Nephron progenitor cell (in vitro differentiated cells): ENCODE measurements around the gene C1orf35.

ENCODE experiments used
- DNase-seq: peaks from one replicate; pipeline ENCODE4 v3.0.0; 2021
- H3K27ac Mint-ChIP-seq: 2 replicates; pipeline ENCODE4 v1.8.0; 2021; ENCODE audit warnings: mild to moderate bottlenecking, moderate library complexity, mixed read lengths
- H3K27me3 Mint-ChIP-seq: 2 replicates; pipeline ENCODE4 v1.8.0; 2021; ENCODE audit warnings: mild to moderate bottlenecking, low read depth, mixed read lengths; ENCODE audit not compliant: poor library complexity
- H3K36me3 Mint-ChIP-seq: 2 replicates; pipeline ENCODE4 v1.8.0; 2021; ENCODE audit warnings: low read depth, mixed read lengths
- H3K4me1 Mint-ChIP-seq: 2 replicates; pipeline ENCODE4 v1.8.0; 2021; ENCODE audit warnings: mixed read lengths
- H3K4me3 Mint-ChIP-seq: 2 replicates; pipeline ENCODE4 v1.8.0; 2021; ENCODE audit warnings: mild to moderate bottlenecking, moderate library complexity, mixed read lengths
- H3K9me3 Mint-ChIP-seq: 2 replicates; pipeline ENCODE4 v1.8.0; 2021; ENCODE audit warnings: mild to moderate bottlenecking, moderate library complexity, mixed read lengths
- CTCF ChIP-seq: fragments of 200-600 bp; sonication (generic); IDR thresholded peaks from 2 replicates; pipeline ENCODE4 v1.5.0; 2021; ENCODE audit warnings: antibody characterized with exemption

Gene C1orf35

DNA sequence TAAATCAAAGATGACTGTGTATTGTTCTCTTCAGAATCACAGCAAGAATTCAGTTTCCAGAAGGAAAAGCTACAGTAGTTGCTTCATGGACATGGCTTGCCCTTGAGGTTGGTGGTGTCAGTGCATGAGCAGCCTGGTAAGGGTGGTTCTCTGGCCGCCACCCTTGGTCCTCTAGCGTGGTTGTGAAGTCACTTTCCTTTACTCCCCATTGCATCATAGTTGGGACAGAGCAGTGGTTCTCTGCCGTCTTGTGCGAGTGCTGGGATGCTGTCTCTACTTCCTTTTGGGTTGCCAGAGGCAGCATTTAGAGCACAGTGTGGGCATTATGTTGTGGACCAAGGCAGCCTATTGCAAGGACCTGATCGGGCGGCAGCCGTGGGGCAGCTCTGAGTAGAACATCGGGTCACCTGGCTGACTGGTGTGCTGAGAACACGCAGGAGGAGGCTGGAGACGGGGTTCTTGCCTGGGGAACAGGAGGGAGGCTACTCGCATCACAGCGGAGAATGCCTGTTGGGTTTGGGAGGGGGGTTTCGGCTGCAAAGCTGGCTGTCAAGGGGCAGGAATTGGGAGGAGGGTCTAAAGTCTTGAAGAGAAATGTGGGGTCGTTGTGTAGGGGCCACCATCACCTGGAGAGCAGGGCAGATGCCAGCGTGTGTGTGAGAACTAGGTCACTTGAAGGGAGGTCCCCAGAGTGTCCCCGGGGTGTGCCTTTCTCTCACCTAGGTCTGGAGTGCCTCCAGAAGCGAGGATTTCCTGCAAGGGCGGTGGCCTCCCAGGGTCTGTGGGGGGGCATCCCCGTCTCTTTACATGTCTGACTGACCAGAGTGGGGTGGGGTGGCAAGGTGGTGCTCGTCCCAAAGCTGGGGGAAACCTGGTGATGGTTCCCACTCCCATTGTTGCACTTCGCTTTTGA, 14.3 kb downstream of the C1orf35 start:
- Mint-ChIP-seq H3K36me3 (peaks cover 52% of the 10 kb centered on the region), H3K27me3 (no peaks in the 10 kb centered on the region), H3K27ac (no peak overlapping the region), H3K9me3 (peaks cover 28% of the 10 kb centered on the region), H3K4me3 (no peak overlapping the region), H3K4me1 (peaks cover 57% of the 10 kb centered on the region)
- no peak for TF ChIP-seq CTCF
- no peak for DNase-seq

DNA sequence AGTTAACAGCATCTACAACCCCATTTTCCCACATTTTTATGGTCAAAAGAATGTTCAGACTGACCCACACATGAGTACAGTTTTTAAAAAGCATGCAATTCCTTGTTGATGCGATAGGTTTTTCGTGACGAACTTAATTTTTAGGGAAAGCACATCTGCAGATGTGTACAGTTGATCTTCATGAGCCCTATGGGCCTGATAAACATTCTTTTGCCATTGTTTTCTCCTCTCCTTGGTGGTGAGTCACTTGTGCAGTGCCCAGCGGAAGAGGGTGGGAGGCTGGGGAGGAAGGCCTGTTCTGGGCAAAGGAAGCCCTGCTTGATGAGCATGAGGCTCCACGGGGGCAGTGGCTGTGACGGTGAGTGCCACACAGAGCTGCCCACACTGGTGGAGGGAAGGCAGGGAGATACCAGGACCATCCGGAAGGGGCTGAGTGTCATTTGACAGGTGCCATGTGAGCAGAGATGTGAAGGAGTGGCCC, 15.3 kb downstream of the C1orf35 start:
- Mint-ChIP-seq H3K27me3 (no peaks in the 10 kb centered on the region), H3K9me3 (peaks cover 19% of the 10 kb centered on the region), H3K27ac (peak overlapping the region; percentile 68), H3K4me3 (no peak overlapping the region), H3K36me3 (peaks cover 42% of the 10 kb centered on the region), H3K4me1 (peaks cover 63% of the 10 kb centered on the region)
- DNase-seq = no peak
- TF ChIP-seq CTCF = no peak

GRCh38 chr1:228085287-228085951, 17.7 kb downstream of the C1orf35 start:
- peaks cover 18% of the 10 kb centered on the region for H3K36me3 Mint-ChIP-seq
- peak overlapping the region; percentile 98 for H3K27ac Mint-ChIP-seq
- no peak for TF ChIP-seq CTCF
- no peak for DNase-seq
- H3K4me1 Mint-ChIP-seq = peaks cover 72% of the 10 kb centered on the region
- H3K4me3 Mint-ChIP-seq = peak overlapping the region; percentile 96
- no peaks in the 10 kb centered on the region for H3K27me3 Mint-ChIP-seq
- H3K9me3 Mint-ChIP-seq = no peaks in the 10 kb centered on the region

DNA sequence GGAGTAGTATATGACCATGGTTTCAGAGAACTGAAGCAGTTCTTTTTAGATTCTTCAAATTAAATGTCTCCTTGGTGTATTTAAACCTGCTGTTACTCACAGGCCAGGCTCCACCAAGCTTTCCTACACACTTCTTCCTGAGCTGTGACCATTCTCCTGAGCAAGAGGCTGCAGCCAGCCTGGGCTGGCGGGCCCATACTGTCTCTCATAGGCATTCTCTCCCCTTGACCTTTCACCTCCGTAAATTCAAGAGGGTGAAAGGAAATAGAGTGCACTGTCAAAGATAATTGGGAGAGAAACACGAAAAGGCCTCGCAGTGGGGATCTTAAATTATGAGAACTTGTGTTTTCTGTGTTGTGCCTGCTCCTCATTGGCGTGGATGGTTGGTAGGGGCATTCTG, 18.3 kb downstream of the C1orf35 start:
- no peaks in the 10 kb centered on the region for H3K27me3 Mint-ChIP-seq
- no peak for DNase-seq
- H3K27ac Mint-ChIP-seq = peak overlapping the region; percentile 98
- H3K4me1 Mint-ChIP-seq = peaks cover 69% of the 10 kb centered on the region
- H3K36me3 Mint-ChIP-seq = peaks cover 16% of the 10 kb centered on the region
- peak overlapping the region; percentile 96 for H3K4me3 Mint-ChIP-seq
- no peak for TF ChIP-seq CTCF
- no peaks in the 10 kb centered on the region for H3K9me3 Mint-ChIP-seq

DNA sequence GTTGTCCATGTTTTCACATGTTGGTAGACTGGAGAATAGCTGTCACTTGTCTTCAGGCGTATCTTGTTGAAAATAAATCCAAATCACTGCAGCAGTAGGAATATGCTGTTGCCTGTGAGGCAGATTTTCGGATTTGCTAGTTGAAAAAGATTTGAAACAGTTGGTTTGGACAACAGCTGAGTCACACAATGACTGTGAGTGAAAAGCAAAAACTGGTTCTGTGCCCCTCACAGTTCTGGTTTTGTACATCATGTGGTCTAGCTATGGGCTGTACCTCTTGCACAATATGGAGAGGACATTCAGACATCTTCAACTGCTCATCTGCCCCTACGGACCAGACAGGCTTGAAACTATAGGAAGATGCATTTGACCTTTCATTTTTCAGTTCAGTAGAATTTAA, 18.8 kb downstream of the C1orf35 start:
- Mint-ChIP-seq H3K36me3 (peaks cover 16% of the 10 kb centered on the region), H3K27ac (peak overlapping the region; percentile 98), H3K27me3 (no peaks in the 10 kb centered on the region), H3K9me3 (no peaks in the 10 kb centered on the region), H3K4me3 (peak overlapping the region; percentile 96), H3K4me1 (peaks cover 68% of the 10 kb centered on the region)
- no peak for TF ChIP-seq CTCF
- no peak for DNase-seq
